ENCODE results near the gene COL4A2.
"Not testable (repeated sequence)": the region's sequence is repeated elsewhere in the genome, so short reads cannot be mapped to it uniquely, and the experiment has no call there.

Gene COL4A2

DNA sequence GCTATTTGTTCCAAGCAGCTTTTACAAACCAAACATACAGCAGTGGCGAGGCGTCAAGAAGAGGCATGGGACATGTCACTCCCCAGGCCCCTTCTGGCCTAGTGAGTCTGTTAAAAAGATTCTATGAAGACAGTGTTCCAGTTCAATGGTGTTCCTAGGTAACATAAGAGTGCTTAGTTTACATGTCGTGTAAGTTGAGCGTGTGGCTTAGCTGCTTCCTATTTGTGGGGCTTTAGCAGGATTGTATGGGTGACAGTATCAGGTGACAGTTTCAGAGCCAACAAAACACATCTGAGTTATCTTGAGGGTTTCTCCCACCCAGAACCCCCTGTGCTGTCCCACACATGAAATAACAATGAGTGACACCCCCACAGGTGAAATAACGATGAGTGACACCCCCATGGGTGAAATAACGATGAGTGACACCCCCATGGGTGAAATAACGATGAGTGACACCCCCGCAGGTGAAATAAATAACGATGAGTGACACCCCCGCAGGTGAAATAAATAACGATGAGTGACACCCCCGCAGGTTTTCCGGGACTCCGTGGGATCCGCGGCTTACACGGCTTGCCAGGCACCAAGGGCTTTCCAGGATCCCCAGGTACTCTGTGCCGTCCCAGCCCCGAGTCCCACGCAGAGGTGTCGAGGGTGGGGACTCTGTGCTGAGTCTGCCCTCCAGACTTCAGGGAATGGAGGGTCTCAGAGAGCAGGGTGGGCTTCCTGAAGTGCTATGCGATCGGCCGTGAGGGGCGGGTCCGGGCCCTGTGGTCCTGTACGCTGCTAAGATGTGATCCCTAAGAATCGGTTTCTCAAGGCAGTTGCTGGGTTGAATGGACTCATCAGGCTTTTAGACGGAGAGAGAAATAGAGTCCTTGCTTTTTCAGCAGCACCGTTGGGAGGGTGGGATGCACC is 185.9 kb downstream of the COL4A2 start:
- Histone ChIP-seq H3K36me3 (ENCODE audit: control insufficient read depth, insufficient read depth, low read length) (peaks cover 40% of the 10 kb centered on the region), H3K27ac (ENCODE audit: low read depth, low read length) (no peak overlapping the region), H3K9ac (ENCODE audit: low read length) (no peak overlapping the region), H3K27me3 (ENCODE audit: control insufficient read depth, insufficient read depth, low read length) (no peaks in the 10 kb centered on the region), H3K4me3 (ENCODE audit: low read length) (no peak overlapping the region), H3K4me1 (ENCODE audit: control insufficient read depth, insufficient read depth, low read length) (no peaks in the 10 kb centered on the region)

DNA sequence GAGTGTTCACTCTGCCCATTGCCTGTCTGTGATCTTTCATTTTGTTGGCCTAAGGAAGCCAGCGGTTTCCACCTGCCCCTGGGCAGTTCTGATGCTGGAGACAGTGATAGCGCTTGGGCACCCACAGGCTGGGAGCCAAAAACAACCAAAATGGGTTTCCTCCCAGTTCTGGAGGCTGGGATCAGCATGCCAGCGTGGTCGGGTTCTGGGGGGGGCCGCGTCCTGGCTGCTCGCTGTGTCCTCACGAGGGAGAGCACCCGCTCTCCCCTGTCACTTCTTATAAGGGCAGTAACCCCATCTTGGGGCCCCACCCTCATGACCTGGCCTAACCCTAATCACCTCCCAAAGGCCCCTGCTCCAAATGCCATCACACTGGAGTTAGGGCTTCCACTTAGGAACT is 186.5 kb downstream of the COL4A2 start:
- Histone ChIP-seq H3K9ac (ENCODE audit: low read length) (no peak overlapping the region), H3K27me3 (ENCODE audit: control insufficient read depth, insufficient read depth, low read length) (no peaks in the 10 kb centered on the region), H3K4me3 (ENCODE audit: low read length) (no peak overlapping the region), H3K36me3 (ENCODE audit: control insufficient read depth, insufficient read depth, low read length) (peaks cover 43% of the 10 kb centered on the region), H3K4me1 (ENCODE audit: control insufficient read depth, insufficient read depth, low read length) (no peaks in the 10 kb centered on the region), H3K27ac (ENCODE audit: low read depth, low read length) (no peak overlapping the region)

DNA sequence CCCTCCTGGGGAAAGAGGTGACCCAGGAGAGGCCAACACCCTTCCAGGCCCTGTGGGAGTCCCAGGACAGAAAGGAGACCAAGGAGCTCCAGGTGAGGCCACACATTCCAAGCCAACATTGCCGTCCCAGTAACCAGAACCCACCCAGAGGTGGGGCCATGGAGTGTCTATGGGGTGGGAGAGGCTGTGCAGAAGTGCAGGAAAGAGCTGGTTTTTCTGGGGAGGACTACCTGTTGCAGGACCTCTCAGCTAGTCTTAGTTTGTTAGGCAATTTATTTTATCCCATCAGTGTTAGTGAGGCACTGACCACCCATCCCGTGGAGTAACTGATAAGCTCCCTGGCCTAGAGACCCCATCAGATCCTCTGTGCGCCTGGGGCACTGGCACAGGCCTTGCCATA is 188.3 kb downstream of the COL4A2 start:
- H3K9ac ChIP-seq (ENCODE audit: low read length), result no peak overlapping the region
- no peak overlapping the region for H3K27ac ChIP-seq (ENCODE audit: low read depth, low read length)
- no peaks in the 10 kb centered on the region for H3K27me3 ChIP-seq (ENCODE audit: control insufficient read depth, insufficient read depth, low read length)
- peaks cover 42% of the 10 kb centered on the region for H3K36me3 ChIP-seq (ENCODE audit: control insufficient read depth, insufficient read depth, low read length)
- no peaks in the 10 kb centered on the region for H3K4me1 ChIP-seq (ENCODE audit: control insufficient read depth, insufficient read depth, low read length)
- H3K4me3 ChIP-seq (ENCODE audit: low read length), result no peak overlapping the region

DNA sequence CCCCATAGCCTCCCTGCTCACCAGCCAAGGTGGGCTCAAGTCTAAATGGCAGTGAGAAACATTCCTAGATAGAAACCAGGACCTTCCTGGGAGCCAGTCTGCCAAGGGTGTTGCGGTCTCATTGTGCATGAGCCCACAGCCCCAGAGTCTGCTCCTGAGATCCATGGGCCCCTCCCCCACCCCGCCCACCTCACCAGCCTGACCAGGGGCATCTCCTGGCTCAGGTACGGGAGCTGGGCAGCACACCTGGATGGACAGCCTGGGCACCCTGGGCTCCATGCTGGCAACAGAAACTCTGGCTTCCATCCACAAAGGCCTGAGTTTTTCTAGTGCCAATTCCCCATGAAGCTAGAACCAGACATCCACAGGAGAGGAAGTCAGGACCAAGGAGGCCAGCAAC is 188.8 kb downstream of the COL4A2 start:
- Histone ChIP-seq H3K9ac (ENCODE audit: low read length) (no peak overlapping the region), H3K27ac (ENCODE audit: low read depth, low read length) (no peak overlapping the region), H3K36me3 (ENCODE audit: control insufficient read depth, insufficient read depth, low read length) (peaks cover 42% of the 10 kb centered on the region), H3K4me1 (ENCODE audit: control insufficient read depth, insufficient read depth, low read length) (no peaks in the 10 kb centered on the region), H3K27me3 (ENCODE audit: control insufficient read depth, insufficient read depth, low read length) (no peaks in the 10 kb centered on the region), H3K4me3 (ENCODE audit: low read length) (no peak overlapping the region)

DNA sequence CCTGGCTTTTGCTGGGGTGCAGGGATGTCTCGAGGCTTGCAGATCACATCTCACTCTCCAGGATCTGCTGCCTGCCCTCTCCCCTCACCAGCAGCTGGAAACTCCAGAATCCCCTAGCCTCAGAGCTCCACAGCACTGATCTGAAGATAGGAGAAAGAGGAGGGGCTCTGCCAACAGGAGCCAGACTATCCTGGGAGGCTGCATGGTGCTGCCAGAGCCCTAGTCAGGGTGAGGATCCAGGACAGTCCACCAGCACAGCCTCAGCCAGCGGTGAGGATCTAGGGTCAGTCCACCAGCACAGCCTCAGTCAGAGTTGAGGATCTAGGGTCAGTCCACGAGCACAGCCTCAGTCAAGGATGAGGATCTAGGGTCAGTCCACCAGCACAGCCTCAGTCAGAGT is 189.2 kb downstream of the COL4A2 start:
- Histone ChIP-seq H3K27ac (ENCODE audit: low read depth, low read length) (no peak overlapping the region), H3K4me1 (ENCODE audit: control insufficient read depth, insufficient read depth, low read length) (no peaks in the 10 kb centered on the region), H3K9ac (ENCODE audit: low read length) (no peak overlapping the region), H3K27me3 (ENCODE audit: control insufficient read depth, insufficient read depth, low read length) (no peaks in the 10 kb centered on the region), H3K36me3 (ENCODE audit: control insufficient read depth, insufficient read depth, low read length) (peaks cover 38% of the 10 kb centered on the region), H3K4me3 (ENCODE audit: low read length) (no peak overlapping the region)

DNA sequence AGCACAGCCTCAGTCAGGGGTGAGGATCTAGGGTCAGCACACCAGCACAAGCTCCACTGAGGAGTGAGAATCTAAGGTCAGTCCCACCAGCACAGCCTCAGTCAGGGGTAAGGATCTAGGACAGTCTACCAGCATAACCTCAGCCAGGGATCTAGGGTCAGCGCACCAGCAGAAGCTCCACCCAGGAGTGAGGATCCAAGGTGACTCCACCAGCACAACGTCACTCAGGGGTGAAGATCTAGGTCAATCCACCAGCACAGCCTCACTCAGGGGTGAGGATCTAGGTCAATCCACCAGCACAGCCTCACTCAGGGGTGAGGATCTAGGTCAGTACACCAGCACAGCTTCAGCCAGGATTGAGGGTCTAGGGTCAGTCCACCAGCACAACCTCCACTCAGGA is 189.9 kb downstream of the COL4A2 start:
- Histone ChIP-seq H3K36me3 (ENCODE audit: control insufficient read depth, insufficient read depth, low read length) (peaks cover 38% of the 10 kb centered on the region), H3K27ac (ENCODE audit: low read depth, low read length) (no peak overlapping the region), H3K4me1 (ENCODE audit: control insufficient read depth, insufficient read depth, low read length) (no peaks in the 10 kb centered on the region), H3K4me3 (ENCODE audit: low read length) (no peak overlapping the region), H3K27me3 (ENCODE audit: control insufficient read depth, insufficient read depth, low read length) (no peaks in the 10 kb centered on the region), H3K9ac (ENCODE audit: low read length) (no peak overlapping the region)

DNA sequence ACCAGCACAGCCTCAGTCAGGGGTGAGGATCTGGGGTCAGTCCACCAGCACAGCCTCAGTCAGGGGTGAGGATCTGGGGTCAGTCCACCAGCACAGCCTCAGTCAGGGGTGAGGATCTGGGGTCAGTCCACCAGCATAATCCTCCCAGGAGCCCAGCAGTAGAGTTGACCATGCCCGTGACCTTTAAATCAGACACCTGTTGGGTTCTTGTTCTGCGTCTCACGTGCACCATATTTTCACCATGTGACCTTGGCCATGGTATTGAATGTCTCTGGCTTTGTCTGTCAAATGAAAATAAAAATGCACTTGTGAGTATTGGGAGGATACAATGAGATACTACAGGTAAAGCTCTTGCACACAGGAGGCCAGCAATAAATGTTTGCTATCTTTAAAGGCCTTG is 190.8 kb downstream of the COL4A2 start:
- H3K4me1 ChIP-seq (ENCODE audit: control insufficient read depth, insufficient read depth, low read length); H3K27ac ChIP-seq (ENCODE audit: low read depth, low read length); H3K4me3 ChIP-seq (ENCODE audit: low read length); H3K9ac ChIP-seq (ENCODE audit: low read length); H3K27me3 ChIP-seq (ENCODE audit: control insufficient read depth, insufficient read depth, low read length): not testable (repeated sequence)
- peaks cover 38% of the 10 kb centered on the region for H3K36me3 ChIP-seq (ENCODE audit: control insufficient read depth, insufficient read depth, low read length)

DNA sequence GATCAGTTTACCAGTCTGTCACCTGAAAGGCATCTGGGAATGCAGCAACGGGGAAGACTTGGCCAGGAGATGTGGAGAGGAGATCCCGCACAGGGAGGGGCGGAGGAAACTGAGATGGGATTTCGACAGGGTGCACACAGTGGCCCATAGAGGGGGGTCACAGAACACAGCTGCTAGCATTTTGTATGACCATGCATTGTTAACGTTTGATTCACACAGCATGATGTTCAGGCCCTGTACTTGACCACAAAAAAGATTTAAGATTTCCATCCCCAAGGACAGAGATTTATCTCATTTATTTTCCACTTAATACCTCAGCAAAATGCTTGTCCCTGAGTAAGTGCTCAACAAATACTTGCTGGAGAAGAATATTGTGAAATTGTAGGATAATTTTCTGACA is 191.2 kb downstream of the COL4A2 start:
- H3K4me3 ChIP-seq (ENCODE audit: low read length), result no peak overlapping the region
- H3K4me1 ChIP-seq (ENCODE audit: control insufficient read depth, insufficient read depth, low read length), result no peaks in the 10 kb centered on the region
- H3K27me3 ChIP-seq (ENCODE audit: control insufficient read depth, insufficient read depth, low read length), result no peaks in the 10 kb centered on the region
- H3K27ac ChIP-seq (ENCODE audit: low read depth, low read length), result no peak overlapping the region
- H3K9ac ChIP-seq (ENCODE audit: low read length), result no peak overlapping the region
- H3K36me3 ChIP-seq (ENCODE audit: control insufficient read depth, insufficient read depth, low read length), result peaks cover 38% of the 10 kb centered on the region

DNA sequence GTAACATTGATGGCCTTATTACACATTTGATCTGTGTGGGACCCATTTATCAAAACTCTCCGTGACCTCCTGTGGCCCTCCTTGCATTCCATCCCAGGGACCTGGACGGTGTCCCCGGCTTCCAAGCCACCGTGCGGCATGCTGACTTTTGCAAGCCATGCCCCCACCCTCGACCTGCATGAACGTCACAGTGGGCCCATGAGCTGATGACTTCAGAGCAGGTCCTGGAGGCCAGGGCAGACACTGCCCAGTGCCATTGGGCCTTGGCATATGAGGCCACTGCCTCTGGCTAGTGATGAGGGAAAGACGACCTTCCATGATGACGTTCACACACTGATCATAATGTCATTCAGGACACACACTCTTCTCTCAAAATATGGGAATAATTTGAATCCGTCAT is 191.7 kb downstream of the COL4A2 start:
- Histone ChIP-seq H3K36me3 (ENCODE audit: control insufficient read depth, insufficient read depth, low read length) (peaks cover 38% of the 10 kb centered on the region), H3K4me3 (ENCODE audit: low read length) (no peak overlapping the region), H3K9ac (ENCODE audit: low read length) (no peak overlapping the region), H3K27me3 (ENCODE audit: control insufficient read depth, insufficient read depth, low read length) (no peaks in the 10 kb centered on the region), H3K4me1 (ENCODE audit: control insufficient read depth, insufficient read depth, low read length) (no peaks in the 10 kb centered on the region), H3K27ac (ENCODE audit: low read depth, low read length) (no peak overlapping the region)

DNA sequence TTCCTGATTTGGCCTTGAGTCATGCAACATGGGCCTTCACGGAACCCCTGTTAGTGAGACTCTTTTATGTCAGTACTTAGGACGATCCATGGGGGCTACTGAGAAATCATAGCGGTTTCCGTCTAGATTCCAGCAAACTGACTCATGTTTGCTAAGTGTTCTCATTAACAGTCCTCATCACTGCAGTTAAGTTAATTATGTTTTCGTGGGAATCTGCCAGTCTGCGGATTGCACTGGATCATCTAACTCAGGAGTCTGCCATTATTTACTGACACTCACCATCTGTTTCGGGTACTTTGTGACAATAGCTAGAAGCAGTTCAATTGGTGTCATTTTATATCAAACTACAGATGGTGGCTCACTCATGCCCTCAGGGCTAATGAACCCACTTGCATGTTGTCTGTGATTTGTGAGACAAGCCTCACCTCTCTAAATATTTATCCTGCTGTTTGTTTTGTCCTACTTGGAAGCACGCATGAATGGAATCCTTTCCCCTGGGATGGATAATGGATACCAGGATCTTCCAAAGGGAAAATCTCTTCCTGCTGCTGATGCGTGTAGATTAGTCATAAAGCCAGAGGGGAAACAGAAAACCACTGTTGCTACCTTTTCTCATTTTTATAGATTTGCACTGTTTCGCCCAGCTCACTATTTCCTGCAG is 192.7 kb downstream of the COL4A2 start:
- no peaks in the 10 kb centered on the region for H3K4me1 ChIP-seq (ENCODE audit: control insufficient read depth, insufficient read depth, low read length)
- H3K27me3 ChIP-seq (ENCODE audit: control insufficient read depth, insufficient read depth, low read length), result no peaks in the 10 kb centered on the region
- peaks cover 42% of the 10 kb centered on the region for H3K36me3 ChIP-seq (ENCODE audit: control insufficient read depth, insufficient read depth, low read length)
- no peak overlapping the region for H3K4me3 ChIP-seq (ENCODE audit: low read length)
- H3K27ac ChIP-seq (ENCODE audit: low read depth, low read length), result no peak overlapping the region
- no peak overlapping the region for H3K9ac ChIP-seq (ENCODE audit: low read length)

DNA sequence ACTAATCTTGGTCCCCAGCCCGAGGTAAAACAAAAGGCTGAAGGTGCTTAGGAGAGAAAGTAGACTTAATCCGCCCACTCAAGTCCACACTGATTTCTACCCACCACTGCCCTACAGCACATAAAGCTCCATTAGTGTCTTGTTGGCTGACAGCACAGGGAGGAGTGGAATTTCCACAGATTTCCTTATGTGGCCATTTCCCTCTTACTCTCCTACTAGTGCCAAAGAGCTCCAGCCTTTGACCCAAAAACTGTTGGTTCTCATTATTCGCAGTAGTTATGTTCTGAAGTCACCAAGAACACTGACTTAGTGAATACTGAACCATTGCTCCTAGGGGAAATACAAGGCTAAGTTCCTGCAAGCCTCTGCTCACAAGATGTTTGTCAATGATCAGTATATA is 193.3 kb downstream of the COL4A2 start:
- H3K27me3 ChIP-seq (ENCODE audit: control insufficient read depth, insufficient read depth, low read length), result no peaks in the 10 kb centered on the region
- no peak overlapping the region for H3K4me3 ChIP-seq (ENCODE audit: low read length)
- H3K27ac ChIP-seq (ENCODE audit: low read depth, low read length), result no peak overlapping the region
- H3K9ac ChIP-seq (ENCODE audit: low read length), result no peak overlapping the region
- H3K4me1 ChIP-seq (ENCODE audit: control insufficient read depth, insufficient read depth, low read length), result no peaks in the 10 kb centered on the region
- peaks cover 38% of the 10 kb centered on the region for H3K36me3 ChIP-seq (ENCODE audit: control insufficient read depth, insufficient read depth, low read length)

DNA sequence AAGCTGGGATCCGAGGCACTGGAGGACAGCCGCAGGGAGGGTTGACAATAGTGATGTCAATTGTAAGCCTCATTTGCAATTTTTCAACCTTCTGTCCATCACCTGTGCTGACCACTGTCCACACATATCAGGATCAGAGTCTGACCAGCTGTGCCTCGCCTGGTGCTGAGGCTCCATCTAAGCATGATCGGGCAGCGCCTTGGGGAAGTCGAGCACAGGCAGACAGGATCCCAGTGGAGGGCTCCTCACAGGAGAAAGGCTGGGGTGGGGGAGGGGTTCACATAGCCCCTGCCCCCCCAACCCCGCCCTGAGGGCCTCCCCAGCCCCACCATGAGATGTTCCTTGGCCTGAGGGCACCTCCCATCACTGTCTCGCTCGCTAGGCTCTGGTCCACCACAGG is 194.1 kb downstream of the COL4A2 start:
- peaks cover 35% of the 10 kb centered on the region for H3K36me3 ChIP-seq (ENCODE audit: control insufficient read depth, insufficient read depth, low read length)

More for the DNA sequence above, 194.1 kb downstream of the COL4A2 start:
- no peaks in the 10 kb centered on the region for H3K27me3 ChIP-seq (ENCODE audit: control insufficient read depth, insufficient read depth, low read length)
- H3K9ac ChIP-seq (ENCODE audit: low read length), result no peak overlapping the region
- H3K4me3 ChIP-seq (ENCODE audit: low read length), result no peak overlapping the region
- H3K4me1 ChIP-seq (ENCODE audit: control insufficient read depth, insufficient read depth, low read length), result no peaks in the 10 kb centered on the region
- no peak overlapping the region for H3K27ac ChIP-seq (ENCODE audit: low read depth, low read length)
